Measurements from ENCODE around the gene DAB2IP. TPM values are rescaled to one million over a fixed set of nuclear protein-coding genes. Genes with fewer than 3 reads are reported as not detected.

Gene DAB2IP
- polyA plus RNA-seq, 1 experiment, result 20.4 TPM

DNA sequence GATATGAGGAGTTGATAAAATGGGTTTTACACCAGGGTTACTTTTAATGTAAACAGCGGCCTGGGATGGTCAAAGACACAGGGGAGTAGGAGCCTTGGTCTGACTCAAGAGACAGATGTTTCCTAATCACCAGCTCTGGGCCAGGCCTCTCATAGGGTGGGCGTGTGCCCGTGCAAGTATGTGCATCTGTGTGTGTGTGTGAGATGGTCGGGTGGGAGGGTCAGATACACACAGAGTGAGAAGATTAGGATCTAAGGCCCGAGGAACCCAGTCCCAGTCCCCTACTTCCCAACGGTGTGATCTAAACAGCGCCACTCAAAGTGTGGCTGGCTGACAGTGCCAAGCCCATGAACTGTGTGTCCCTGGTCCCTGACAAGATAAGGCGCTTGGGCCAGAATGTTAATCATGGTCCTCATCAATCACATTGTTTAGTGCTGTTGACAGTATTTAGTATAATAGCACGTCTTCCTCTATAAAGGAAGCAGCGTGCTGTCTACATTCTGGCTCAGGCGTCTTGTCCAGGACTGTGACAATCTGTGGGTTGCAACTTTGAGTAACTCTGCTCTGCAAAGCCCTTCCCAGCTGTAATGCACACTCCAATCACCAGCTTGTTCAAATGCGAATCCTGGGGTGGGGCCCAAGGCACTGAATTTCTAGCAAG, 173.7 kb downstream of the DAB2IP start:
- DNase-seq (ENCODE audit: low read depth, low spot score), result no peak
- Histone ChIP-seq H3K9me3 (ENCODE audit: control insufficient read depth, insufficient read depth, low read length) (no peaks in the 10 kb centered on the region), H3K4me3 (ENCODE audit: low read depth, low read length) (no peak overlapping the region), H3K27ac (ENCODE audit: low read depth, low read length) (no peak overlapping the region), H3K27me3 (ENCODE audit: control insufficient read depth, insufficient read depth, low read length) (peaks cover 2% of the 10 kb centered on the region)
- CTCF ChIA-PET, result no interaction called here
- TF ChIP-seq, protein P1, sequence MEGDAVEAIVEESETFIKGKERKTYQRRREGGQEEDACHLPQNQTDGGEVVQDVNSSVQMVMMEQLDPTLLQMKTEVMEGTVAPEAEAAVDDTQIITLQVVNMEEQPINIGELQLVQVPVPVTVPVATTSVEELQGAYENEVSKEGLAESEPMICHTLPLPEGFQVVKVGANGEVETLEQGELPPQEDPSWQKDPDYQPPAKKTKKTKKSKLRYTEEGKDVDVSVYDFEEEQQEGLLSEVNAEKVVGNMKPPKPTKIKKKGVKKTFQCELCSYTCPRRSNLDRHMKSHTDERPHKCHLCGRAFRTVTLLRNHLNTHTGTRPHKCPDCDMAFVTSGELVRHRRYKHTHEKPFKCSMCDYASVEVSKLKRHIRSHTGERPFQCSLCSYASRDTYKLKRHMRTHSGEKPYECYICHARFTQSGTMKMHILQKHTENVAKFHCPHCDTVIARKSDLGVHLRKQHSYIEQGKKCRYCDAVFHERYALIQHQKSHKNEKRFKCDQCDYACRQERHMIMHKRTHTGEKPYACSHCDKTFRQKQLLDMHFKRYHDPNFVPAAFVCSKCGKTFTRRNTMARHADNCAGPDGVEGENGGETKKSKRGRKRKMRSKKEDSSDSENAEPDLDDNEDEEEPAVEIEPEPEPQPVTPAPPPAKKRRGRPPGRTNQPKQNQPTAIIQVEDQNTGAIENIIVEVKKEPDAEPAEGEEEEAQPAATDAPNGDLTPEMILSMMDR (IDR thresholded peaks at IDR 0.05; ENCODE audit: low read depth, low read length), result no peak
- POLR2A ChIA-PET, result no interaction called here

DNA sequence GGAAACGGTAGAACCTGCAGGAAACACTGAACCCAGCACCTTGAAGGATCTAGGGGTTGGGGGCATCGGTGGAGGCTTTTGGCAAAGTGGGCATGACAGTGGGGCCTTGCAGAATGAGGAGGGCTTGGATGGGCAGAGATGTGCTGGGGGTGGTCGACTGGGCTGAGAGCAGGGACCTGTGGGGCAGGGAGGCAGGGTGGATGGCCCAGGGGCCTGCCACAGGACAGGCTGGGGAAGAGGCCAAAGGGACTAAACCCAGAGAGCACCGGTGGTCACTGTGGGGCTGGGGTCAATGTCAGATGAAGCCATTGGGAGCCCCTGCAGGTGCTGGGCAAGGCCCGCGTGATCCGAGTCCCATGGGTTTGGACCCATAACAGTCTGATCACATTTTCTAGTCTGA, 175.3 kb downstream of the DAB2IP start:
- TF ChIP-seq, protein P1 (IDR thresholded peaks at IDR 0.05; ENCODE audit: low read depth, low read length), result no peak
- no peak overlapping the region for H3K4me3 ChIP-seq (ENCODE audit: low read depth, low read length)
- ChIA-PET CTCF (no interaction called here), POLR2A (no interaction called here)
- no peaks in the 10 kb centered on the region for H3K9me3 ChIP-seq (ENCODE audit: control insufficient read depth, insufficient read depth, low read length)
- no peak for DNase-seq (ENCODE audit: low read depth, low spot score)
- H3K27me3 ChIP-seq (ENCODE audit: control insufficient read depth, insufficient read depth, low read length), result peaks cover 7% of the 10 kb centered on the region
- no peak overlapping the region for H3K27ac ChIP-seq (ENCODE audit: low read depth, low read length)

DNA sequence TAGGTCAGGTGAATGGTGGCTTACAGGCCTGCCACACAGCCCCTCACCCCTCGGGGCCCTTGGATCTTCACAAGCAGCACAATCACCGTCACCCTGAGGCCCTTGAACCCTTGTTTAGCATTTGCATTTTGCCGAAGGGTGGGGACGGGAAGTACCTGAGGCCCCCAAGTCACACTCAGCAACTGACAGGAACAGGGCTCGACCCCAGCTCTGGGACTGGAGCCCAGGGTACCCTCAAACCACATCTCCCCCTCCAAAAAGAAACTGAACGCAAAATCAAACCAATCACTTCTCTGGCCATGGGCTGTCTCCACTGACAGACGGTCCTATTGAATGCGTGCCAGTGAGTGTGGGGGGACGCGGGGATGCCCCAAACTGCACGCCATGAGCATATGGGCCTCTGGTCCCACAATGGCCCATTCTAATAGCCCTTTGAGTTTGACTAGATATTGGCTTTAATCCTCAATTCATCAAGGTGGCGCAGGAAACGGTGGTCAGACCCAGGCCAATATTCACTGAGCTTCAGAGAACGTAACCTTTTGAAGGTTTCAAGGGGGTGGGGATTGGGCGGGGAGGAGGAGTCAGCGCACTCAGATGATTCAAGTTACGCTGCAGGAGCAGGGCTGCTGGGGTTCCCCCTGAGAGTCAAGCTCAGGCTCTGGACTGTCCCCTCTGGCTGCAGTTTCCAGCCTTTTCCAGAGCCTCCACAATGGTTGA, 176.0 kb downstream of the DAB2IP start:
- DNase-seq (ENCODE audit: low read depth, low spot score), result no peak
- Histone ChIP-seq H3K4me3 (ENCODE audit: low read depth, low read length) (no peak overlapping the region), H3K9me3 (ENCODE audit: control insufficient read depth, insufficient read depth, low read length) (no peaks in the 10 kb centered on the region), H3K27me3 (ENCODE audit: control insufficient read depth, insufficient read depth, low read length) (peaks cover 7% of the 10 kb centered on the region), H3K27ac (ENCODE audit: low read depth, low read length) (no peak overlapping the region)
- ChIA-PET POLR2A (no interaction called here), CTCF (no interaction called here)
- TF ChIP-seq, protein P1 (IDR thresholded peaks at IDR 0.05; ENCODE audit: low read depth, low read length), result no peak

DNA sequence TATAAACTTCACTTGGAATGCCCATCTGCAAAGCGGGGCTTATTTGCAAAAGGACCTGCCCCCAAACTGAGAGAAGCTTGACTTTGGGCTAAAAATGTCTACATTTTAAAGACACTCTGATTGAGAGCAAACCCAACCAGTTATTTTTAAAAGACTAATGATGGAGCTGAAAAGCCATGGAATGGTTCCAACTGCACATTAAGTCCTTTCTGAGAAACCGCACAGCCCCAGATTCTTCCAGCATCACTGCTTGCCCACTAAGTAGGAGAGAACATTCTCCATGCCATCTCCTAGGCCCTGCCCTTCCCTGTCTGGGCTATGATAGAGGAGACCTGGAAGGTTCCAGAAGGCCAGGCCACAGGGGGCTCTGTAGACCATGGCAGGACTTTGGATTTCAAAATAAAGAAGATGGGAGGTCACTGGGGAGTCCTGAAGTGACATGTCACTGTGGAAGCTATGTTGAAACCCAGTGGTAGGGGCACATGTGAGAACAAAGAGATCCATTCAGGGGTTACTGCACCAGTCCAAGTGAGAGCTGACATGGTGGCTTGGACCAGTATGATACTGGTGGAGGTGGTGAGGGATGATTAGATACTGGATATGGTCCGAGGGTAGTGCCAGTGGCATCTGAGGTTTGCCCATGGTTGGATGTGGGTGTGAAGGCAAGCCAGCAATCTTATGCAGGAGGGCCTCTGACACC, 179.2 kb downstream of the DAB2IP start:
- H3K27me3 ChIP-seq (ENCODE audit: control insufficient read depth, insufficient read depth, low read length), result peaks cover 7% of the 10 kb centered on the region
- ChIA-PET POLR2A (interaction anchor here (0.7 kb wide), 1 partner anchor 67 kb away, joined by 3 read pairs; no protein-coding TSS in a partner anchor), CTCF (no interaction called here)
- no peak overlapping the region for H3K27ac ChIP-seq (ENCODE audit: low read depth, low read length)
- no peak for DNase-seq (ENCODE audit: low read depth, low spot score)
- H3K9me3 ChIP-seq (ENCODE audit: control insufficient read depth, insufficient read depth, low read length), result no peaks in the 10 kb centered on the region
- TF ChIP-seq, protein P1 (IDR thresholded peaks at IDR 0.05; ENCODE audit: low read depth, low read length), result no peak
- H3K4me3 ChIP-seq (ENCODE audit: low read depth, low read length), result no peak overlapping the region

DNA sequence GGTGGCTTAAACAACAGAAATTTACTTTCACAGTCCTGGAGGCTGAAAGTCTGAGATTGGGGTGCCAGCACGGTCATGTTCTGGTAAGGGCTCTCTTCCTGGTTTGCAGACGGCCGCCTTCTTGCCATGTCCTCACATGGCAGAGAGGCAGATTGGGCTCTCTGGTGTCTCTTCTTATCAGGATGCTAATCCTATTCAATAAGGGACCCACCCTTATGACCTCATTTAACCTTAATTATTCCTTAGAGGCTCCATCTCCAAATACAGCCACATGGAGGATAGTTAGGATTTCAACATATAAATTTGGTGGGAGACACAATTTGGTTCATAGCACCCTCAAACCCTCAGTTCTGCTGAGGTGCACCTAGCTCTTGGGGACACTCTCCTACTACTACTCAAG, 180.4 kb downstream of the DAB2IP start:
- H3K9me3 ChIP-seq (ENCODE audit: control insufficient read depth, insufficient read depth, low read length), result no peaks in the 10 kb centered on the region
- TF ChIP-seq, protein P1 (IDR thresholded peaks at IDR 0.05; ENCODE audit: low read depth, low read length), result no peak
- CTCF ChIA-PET, result no interaction called here

More for the DNA sequence above, 180.4 kb downstream of the DAB2IP start:
- Histone ChIP-seq H3K4me3 (ENCODE audit: low read depth, low read length) (no peak overlapping the region), H3K27ac (ENCODE audit: low read depth, low read length) (no peak overlapping the region), H3K27me3 (ENCODE audit: control insufficient read depth, insufficient read depth, low read length) (peaks cover 7% of the 10 kb centered on the region)
- DNase-seq (ENCODE audit: low read depth, low spot score), result no peak
- POLR2A ChIA-PET, result no interaction called here
